Astrocyte of the cerebellum (primary cell): Measurements from ENCODE around the gene ANKRD44.
A peak's percentile ranks its signal among the peaks of the same experiment; 100 is the strongest.

ENCODE experiments used
- DNase-seq: peaks from one replicate; pipeline ENCODE4 v3.0.0-alpha.2; 2011; ENCODE audit warnings: low read depth
- H3K4me3 ChIP-seq: 2 replicates; pipeline ENCODE4 v1.5.1; 2011; ENCODE audit warnings: mild to moderate bottlenecking, low read depth, low read length, moderate library complexity
- in situ Hi-C: cut with HindIII; loops from 2 replicates; pipeline ENCODE4 v1.10.0; 2017; ENCODE audit warnings: low sequenced_read_pairs
- TF ChIP-seq, protein P1 (sequence below): IDR thresholded peaks from 2 replicates; pipeline ENCODE4 v1.5.1; 2012; ENCODE audit warnings: low read length, low read depth, moderate library complexity, mild to moderate bottlenecking; ENCODE audit errors: missing control alignments

ANKRD44 gene

DNA sequence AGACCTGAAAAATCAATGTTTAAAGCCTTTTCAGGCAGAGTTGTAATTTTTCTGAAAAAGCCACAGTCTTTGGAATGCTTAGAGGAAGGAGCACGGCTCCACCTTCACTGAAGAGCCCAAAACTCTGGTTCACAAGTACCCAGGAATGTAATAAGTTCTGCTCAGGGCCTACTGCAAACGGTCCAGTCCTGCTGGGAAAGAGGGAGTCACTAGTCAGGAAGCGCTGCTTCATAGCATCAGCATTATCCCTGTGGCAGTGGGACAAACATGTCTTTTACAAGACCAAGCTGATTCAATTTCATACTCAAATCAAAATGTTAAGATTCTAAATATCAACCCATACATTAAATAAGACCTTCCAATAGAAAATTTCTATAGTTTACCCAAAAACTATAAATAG lies 231.2 kb downstream of the ANKRD44 start:
- TF ChIP-seq, protein P1, sequence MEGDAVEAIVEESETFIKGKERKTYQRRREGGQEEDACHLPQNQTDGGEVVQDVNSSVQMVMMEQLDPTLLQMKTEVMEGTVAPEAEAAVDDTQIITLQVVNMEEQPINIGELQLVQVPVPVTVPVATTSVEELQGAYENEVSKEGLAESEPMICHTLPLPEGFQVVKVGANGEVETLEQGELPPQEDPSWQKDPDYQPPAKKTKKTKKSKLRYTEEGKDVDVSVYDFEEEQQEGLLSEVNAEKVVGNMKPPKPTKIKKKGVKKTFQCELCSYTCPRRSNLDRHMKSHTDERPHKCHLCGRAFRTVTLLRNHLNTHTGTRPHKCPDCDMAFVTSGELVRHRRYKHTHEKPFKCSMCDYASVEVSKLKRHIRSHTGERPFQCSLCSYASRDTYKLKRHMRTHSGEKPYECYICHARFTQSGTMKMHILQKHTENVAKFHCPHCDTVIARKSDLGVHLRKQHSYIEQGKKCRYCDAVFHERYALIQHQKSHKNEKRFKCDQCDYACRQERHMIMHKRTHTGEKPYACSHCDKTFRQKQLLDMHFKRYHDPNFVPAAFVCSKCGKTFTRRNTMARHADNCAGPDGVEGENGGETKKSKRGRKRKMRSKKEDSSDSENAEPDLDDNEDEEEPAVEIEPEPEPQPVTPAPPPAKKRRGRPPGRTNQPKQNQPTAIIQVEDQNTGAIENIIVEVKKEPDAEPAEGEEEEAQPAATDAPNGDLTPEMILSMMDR = no peak
- no peak for DNase-seq
- no peak overlapping the region for H3K4me3 ChIP-seq
- in situ Hi-C loops = no loop called here

DNA sequence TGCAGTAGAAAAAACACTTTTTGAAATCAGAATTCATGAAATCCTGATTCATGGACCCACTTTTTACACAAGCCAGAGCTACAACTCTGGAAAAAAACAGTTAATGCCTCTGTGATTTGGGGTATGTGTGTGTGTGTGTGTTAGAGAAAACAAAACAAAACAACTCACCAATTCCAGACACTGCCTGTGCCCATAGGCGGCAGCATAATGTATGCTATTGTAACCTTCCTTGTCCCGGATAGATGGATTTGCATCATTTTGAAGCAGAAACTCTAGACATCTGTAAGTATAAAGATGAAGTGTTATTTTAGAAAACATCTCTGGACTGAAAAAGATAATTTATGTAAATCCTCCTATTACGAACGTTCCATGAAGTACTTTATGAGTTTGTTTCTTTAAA lies 232.0 kb downstream of the ANKRD44 start:
- no peak for DNase-seq
- TF ChIP-seq, protein P1 = no peak
- in situ Hi-C loops = no loop called here
- no peak overlapping the region for H3K4me3 ChIP-seq

DNA sequence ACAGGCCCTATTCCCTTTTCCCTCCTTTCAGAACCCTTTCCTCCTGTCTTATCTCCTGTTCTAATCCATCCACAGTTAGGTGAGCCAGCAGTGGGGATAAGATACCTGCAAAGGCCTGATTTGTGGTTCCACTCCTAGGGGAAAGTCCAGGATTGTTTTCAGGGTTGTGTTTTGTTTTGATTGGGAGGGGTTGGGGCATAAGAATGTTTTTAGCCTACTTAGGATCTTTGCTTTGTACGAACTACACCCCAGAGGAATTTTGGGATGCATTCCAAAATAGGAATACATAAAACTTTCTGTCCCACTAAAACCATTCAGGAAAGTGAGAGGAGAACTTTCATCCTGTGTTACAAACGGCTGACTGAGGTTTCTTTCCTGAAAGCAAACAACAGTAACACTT lies 233.2 kb downstream of the ANKRD44 start:
- in situ Hi-C loops = no loop called here
- DNase-seq = no peak
- no peak overlapping the region for H3K4me3 ChIP-seq
- TF ChIP-seq, protein P1 = no peak

DNA sequence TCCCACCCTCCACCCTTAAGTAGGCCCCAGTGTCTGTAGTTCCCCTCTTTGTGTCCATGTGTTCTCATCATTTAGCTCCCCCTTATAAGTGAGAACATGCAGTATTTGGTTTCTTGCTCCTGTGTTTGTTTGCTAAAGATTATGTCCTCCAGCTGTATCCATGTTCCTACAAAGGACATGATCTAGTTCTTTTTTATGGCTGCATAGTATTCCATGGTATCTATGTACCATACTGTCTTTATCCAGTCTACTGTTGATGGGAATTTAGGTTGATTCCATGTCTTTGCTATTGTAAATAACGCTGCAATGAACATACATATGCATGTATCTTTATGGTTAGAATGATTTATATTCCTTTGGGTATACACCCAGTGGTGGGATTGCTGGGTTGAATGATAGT lies 233.9 kb downstream of the ANKRD44 start:
- H3K4me3 ChIP-seq = no peak overlapping the region
- TF ChIP-seq, protein P1 = no peak
- DNase-seq = no peak
- in situ Hi-C loops = no loop called here

DNA sequence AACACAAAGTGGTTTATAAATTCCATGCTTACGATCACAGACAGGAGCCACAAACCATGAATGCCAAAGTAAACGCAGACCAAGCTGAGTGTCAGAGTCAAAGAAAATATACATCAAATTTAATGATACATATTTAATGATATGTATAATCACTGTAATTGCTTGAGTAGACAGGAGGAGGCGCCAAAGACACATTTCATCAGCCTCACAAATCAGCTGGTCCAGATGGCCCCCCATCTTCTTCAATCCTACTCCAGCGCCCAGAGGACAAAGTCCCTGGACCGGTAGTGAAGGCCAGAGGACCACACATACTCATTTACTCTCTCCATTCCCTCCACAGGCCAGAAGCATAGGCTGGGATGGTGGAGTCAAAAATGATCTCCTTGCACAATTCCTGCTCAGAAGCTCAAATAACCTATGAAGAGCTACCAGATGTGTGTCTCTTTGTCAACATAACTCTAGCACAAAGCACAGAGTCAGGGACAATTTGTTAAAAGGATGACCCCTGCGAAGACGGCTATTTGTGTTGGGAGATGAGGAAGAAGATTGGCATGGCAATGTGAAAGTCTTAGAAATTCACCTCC lies 234.7 kb downstream of the ANKRD44 start:
- no peak overlapping the region for H3K4me3 ChIP-seq
- in situ Hi-C loops = no loop called here
- no peak for DNase-seq
- TF ChIP-seq, protein P1 = peak; percentile 36

DNA sequence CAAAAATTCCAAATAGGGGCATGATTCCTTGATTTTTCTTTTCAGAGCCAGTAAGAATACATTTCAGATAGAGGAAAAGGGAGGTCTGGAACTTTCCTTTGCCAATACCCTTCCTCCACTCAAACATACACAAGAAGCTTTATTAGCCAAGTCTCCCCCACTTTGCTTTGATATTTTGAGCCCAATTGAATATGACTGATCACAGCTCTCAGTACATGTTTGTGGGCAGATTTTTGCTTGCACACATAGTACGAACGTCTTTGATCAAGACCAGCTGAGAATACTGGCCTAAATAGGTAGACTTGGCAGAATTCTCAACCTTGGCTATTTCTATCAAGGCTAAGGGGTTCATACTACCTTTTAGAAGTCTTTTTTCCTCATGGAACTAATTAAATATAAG lies 235.3 kb downstream of the ANKRD44 start:
- TF ChIP-seq, protein P1 = no peak
- no peak overlapping the region for H3K4me3 ChIP-seq
- DNase-seq = no peak
- in situ Hi-C loops = no loop called here
